ENCODE data around the gene BCAS3. TPM values are rescaled to one million over a fixed set of nuclear protein-coding genes. Genes with fewer than 3 reads are reported as not detected.

The BCAS3 gene
- total and polyA plus RNA-seq, 3 experiments from 2014 or later, result 10.7 to 35.3 (median 13.5) TPM

GRCh38 chr17:60832151-60832585, 154.5 kb downstream of the BCAS3 start:
- peaks cover 0 to 5% (median 3%) of the 10 kb centered on the region in 3 donors for H3K36me3 Mint-ChIP-seq
- H3K27ac Mint-ChIP-seq, result no peak overlapping the region
- peak in 1 of 5 donors; percentile 1 for DNase-seq
- no peaks in the 10 kb centered on the region for H3K27me3 Mint-ChIP-seq
- Histone ChIP-seq H3K4me1 (ENCODE audit: insufficient read depth, low read length) (no peaks in the 10 kb centered on the region), H3K36me3 (ENCODE audit: insufficient read depth, low read length) (no peaks in the 10 kb centered on the region), H3K9me3 (ENCODE audit: low read length) (no peaks in the 10 kb centered on the region), H3K27me3 (ENCODE audit: insufficient read depth, low read length, poor library complexity, severe bottlenecking) (no peaks in the 10 kb centered on the region), H3K27ac (ENCODE audit: low read depth, low read length) (no peak overlapping the region), H3K4me3 (ENCODE audit: low read length) (no peak overlapping the region)
- no peak overlapping the region for H3K4me3 Mint-ChIP-seq
- H3K9me3 Mint-ChIP-seq, result no peaks in the 10 kb centered on the region
- H3K4me1 Mint-ChIP-seq, result peaks cover 0 to 1% (median 0%) of the 10 kb centered on the region in 3 donors
- ChIA-PET POLR2A (no interaction called here), CTCF (no interaction called here)

DNA sequence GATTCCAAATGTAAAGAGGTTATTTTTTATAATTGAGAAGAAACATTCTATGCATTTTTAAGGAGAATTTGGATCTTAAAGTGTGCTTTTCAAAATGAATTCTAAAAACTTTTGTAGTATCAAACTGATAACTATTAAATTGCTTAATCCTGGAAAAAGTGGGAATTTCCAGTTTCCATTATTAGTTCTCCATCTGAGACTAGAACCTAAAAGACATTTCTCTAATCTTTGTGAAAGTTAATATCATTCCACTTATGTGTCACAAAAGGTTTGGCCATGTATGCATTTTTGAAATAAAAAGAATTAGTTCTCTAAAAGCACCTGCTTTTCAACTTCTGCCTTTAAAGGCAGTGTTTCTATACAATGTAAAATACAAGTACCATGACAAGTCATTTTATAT, 155.0 kb downstream of the BCAS3 start:
- ChIA-PET POLR2A (no interaction called here), CTCF (no interaction called here)
- no peaks in the 10 kb centered on the region for H3K36me3 ChIP-seq (ENCODE audit: insufficient read depth, low read length)
- H3K9me3 ChIP-seq (ENCODE audit: low read length), result no peaks in the 10 kb centered on the region
- H3K4me3 Mint-ChIP-seq, result no peak overlapping the region
- peaks cover 0 to 7% (median 3%) of the 10 kb centered on the region in 3 donors for H3K36me3 Mint-ChIP-seq
- no peaks in the 10 kb centered on the region for H3K9me3 Mint-ChIP-seq
- peaks cover 0 to 1% (median 0%) of the 10 kb centered on the region in 3 donors for H3K4me1 Mint-ChIP-seq
- H3K4me3 ChIP-seq (ENCODE audit: low read length), result no peak overlapping the region
- no peaks in the 10 kb centered on the region for H3K27me3 Mint-ChIP-seq
- no peaks in the 10 kb centered on the region for H3K4me1 ChIP-seq (ENCODE audit: insufficient read depth, low read length)
- no peak overlapping the region for H3K27ac Mint-ChIP-seq
- H3K27ac ChIP-seq (ENCODE audit: low read depth, low read length), result no peak overlapping the region
- H3K27me3 ChIP-seq (ENCODE audit: insufficient read depth, low read length, poor library complexity, severe bottlenecking), result no peaks in the 10 kb centered on the region
- DNase-seq, result no peak

GRCh38 chr17:60840456-60840855, 162.8 kb downstream of the BCAS3 start:
- no peaks in the 10 kb centered on the region for H3K9me3 ChIP-seq (ENCODE audit: low read length)
- no peaks in the 10 kb centered on the region for H3K4me1 ChIP-seq (ENCODE audit: insufficient read depth, low read length)
- H3K4me3 ChIP-seq (ENCODE audit: low read length), result no peak overlapping the region
- ChIA-PET CTCF (no interaction called here), POLR2A (no interaction called here)
- H3K36me3 ChIP-seq (ENCODE audit: insufficient read depth, low read length), result no peaks in the 10 kb centered on the region
- Mint-ChIP-seq H3K9me3 (no peaks in the 10 kb centered on the region), H3K36me3 (peaks cover 1 to 20% (median 10%) of the 10 kb centered on the region in 3 donors), H3K4me1 (no peaks in the 10 kb centered on the region), H3K27me3 (no peaks in the 10 kb centered on the region), H3K4me3 (no peak overlapping the region), H3K27ac (no peak overlapping the region)
- DNase-seq, result no peak
- no peaks in the 10 kb centered on the region for H3K27me3 ChIP-seq (ENCODE audit: insufficient read depth, low read length, poor library complexity, severe bottlenecking)
- H3K27ac ChIP-seq (ENCODE audit: low read depth, low read length), result no peak overlapping the region

- H3K4me3 ChIP-seq (ENCODE audit: low read length), result no peak overlapping the region
- H3K4me1 ChIP-seq (ENCODE audit: insufficient read depth, low read length), result no peaks in the 10 kb centered on the region
- H3K27me3 ChIP-seq (ENCODE audit: insufficient read depth, low read length, poor library complexity, severe bottlenecking), result no peaks in the 10 kb centered on the region
- H3K9me3 ChIP-seq (ENCODE audit: low read length), result no peaks in the 10 kb centered on the region
- no peaks in the 10 kb centered on the region for H3K36me3 ChIP-seq (ENCODE audit: insufficient read depth, low read length)
- Mint-ChIP-seq H3K4me3 (no peak overlapping the region), H3K27me3 (no peaks in the 10 kb centered on the region), H3K4me1 (peaks cover 0 to 4% (median 3%) of the 10 kb centered on the region in 3 donors), H3K9me3 (no peaks in the 10 kb centered on the region), H3K27ac (no peak overlapping the region), H3K36me3 (peaks cover 1 to 12% (median 12%) of the 10 kb centered on the region in 3 donors)
- ChIA-PET CTCF (no interaction called here), POLR2A (no interaction called here)
- DNase-seq, result no peak
- H3K27ac ChIP-seq (ENCODE audit: low read depth, low read length), result no peak overlapping the region
Measured at GRCh38 chr17:60845012-60845411, 167.4 kb downstream of the BCAS3 start.

- Histone ChIP-seq H3K27me3 (ENCODE audit: insufficient read depth, low read length, poor library complexity, severe bottlenecking) (no peaks in the 10 kb centered on the region), H3K9me3 (ENCODE audit: low read length) (no peaks in the 10 kb centered on the region), H3K4me1 (ENCODE audit: insufficient read depth, low read length) (no peaks in the 10 kb centered on the region), H3K4me3 (ENCODE audit: low read length) (no peak overlapping the region), H3K36me3 (ENCODE audit: insufficient read depth, low read length) (no peaks in the 10 kb centered on the region), H3K27ac (ENCODE audit: low read depth, low read length) (no peak overlapping the region)
- ChIA-PET POLR2A (no interaction called here), CTCF (no interaction called here)
- peaks cover 1 to 19% (median 12%) of the 10 kb centered on the region in 3 donors for H3K36me3 Mint-ChIP-seq
- no peak overlapping the region for H3K27ac Mint-ChIP-seq
- no peaks in the 10 kb centered on the region for H3K27me3 Mint-ChIP-seq
- H3K4me3 Mint-ChIP-seq, result no peak overlapping the region
- no peak for DNase-seq
- H3K4me1 Mint-ChIP-seq, result peaks cover 0 to 4% (median 3%) of the 10 kb centered on the region in 3 donors
- no peaks in the 10 kb centered on the region for H3K9me3 Mint-ChIP-seq
Measured at GRCh38 chr17:60846175-60846574, 168.5 kb downstream of the BCAS3 start.

DNA sequence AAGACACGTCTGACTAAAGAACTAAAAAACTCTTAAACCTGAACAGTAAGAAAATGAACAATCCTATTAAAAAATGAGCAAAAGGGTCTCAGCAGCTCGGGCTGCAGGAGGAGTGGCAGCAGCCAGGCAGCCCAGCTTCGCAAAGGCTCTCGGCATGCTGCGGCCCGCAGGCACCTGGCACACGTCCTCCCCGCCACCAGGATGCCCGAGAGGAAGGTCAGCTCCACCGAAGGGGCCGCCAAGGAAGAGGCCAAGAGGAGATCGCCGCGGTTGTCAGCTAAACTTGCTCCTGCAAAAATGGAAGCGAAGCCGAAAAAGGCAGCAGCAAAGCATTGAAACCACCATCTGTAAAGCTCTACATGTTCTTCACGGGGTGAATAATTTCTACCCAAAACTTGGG, 173.5 kb downstream of the BCAS3 start:
- H3K4me3 ChIP-seq (ENCODE audit: low read length), result no peak overlapping the region

DNA sequence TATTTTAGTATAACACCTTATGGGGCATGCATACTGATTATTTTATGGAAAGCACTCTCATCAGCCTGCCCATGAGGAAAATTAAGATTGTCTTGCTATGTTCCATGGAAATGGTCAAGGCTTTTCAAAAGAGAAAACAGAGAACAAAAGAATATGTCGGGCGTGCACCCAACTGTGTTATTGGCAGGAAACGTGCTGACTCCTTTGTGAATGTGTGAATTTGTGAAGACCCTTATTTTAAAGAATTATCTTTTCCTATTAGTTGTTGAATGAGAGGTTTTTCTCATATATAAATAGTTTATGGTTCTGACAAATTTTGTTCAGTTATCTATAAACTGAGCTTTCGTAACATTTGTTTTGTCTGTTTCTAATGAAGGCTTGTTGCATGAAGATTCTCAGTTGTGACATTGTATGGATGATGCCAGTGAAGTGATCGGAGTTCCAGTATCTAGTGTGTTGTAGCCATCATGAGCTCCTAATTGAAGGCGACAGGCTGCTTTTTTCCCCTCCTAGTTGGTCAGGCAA, 180.0 kb downstream of the BCAS3 start:
- Mint-ChIP-seq H3K4me1 (peaks cover 3 to 8% (median 3%) of the 10 kb centered on the region in 3 donors), H3K4me3 (no peak overlapping the region), H3K9me3 (peaks cover 0 to 8% (median 0%) of the 10 kb centered on the region in 5 donors), H3K27me3 (no peaks in the 10 kb centered on the region), H3K27ac (no peak overlapping the region), H3K36me3 (peaks cover 3 to 22% (median 6%) of the 10 kb centered on the region in 3 donors)
- ChIA-PET CTCF (no interaction called here), POLR2A (no interaction called here)
- Histone ChIP-seq H3K4me3 (ENCODE audit: low read length) (no peak overlapping the region), H3K36me3 (ENCODE audit: insufficient read depth, low read length) (no peaks in the 10 kb centered on the region), H3K9me3 (ENCODE audit: low read length) (no peaks in the 10 kb centered on the region), H3K27me3 (ENCODE audit: insufficient read depth, low read length, poor library complexity, severe bottlenecking) (no peaks in the 10 kb centered on the region), H3K4me1 (ENCODE audit: insufficient read depth, low read length) (no peaks in the 10 kb centered on the region), H3K27ac (ENCODE audit: low read depth, low read length) (no peak overlapping the region)
- no peak for DNase-seq

More for the DNA sequence above, 173.5 kb downstream of the BCAS3 start:
- H3K27me3 ChIP-seq (ENCODE audit: insufficient read depth, low read length, poor library complexity, severe bottlenecking), result no peaks in the 10 kb centered on the region
- no peak overlapping the region for H3K4me3 Mint-ChIP-seq
- no peak overlapping the region for H3K27ac Mint-ChIP-seq
- no peak overlapping the region for H3K27ac ChIP-seq (ENCODE audit: low read depth, low read length)
- ChIA-PET CTCF (interaction anchor here (1.0 kb wide), 1 partner anchor 40 kb away, joined by 3 read pairs; no protein-coding TSS in a partner anchor), POLR2A (no interaction called here)
- no peaks in the 10 kb centered on the region for H3K36me3 ChIP-seq (ENCODE audit: insufficient read depth, low read length)
- H3K9me3 ChIP-seq (ENCODE audit: low read length), result no peaks in the 10 kb centered on the region
- no peak for DNase-seq
- no peaks in the 10 kb centered on the region for H3K4me1 ChIP-seq (ENCODE audit: insufficient read depth, low read length)
- peaks cover 0 to 4% (median 2%) of the 10 kb centered on the region in 3 donors for H3K4me1 Mint-ChIP-seq
- peaks cover 0 to 8% (median 0%) of the 10 kb centered on the region in 5 donors for H3K9me3 Mint-ChIP-seq
- H3K27me3 Mint-ChIP-seq, result no peaks in the 10 kb centered on the region
- peaks cover 3 to 22% (median 3%) of the 10 kb centered on the region in 3 donors for H3K36me3 Mint-ChIP-seq

DNA sequence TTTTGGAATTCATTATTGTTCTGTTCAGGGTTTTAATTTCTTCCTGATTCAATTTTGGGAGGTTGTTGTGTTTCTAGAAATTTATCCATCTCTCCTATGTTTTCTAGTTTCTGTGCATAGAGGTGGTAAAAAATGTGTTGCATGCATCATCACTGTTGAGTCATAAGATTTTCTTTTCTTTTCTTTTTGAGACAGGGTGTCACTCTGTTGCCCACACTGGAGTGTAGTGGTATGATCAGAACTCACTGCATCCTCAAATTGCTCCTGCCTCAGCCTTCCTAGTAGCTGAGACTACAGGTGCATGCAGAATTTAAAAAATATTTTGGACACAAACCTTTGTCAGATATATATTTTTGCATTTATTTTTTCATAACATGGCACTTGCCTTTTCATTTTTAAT, 184.8 kb downstream of the BCAS3 start:
- H3K9me3 Mint-ChIP-seq, result no peaks in the 10 kb centered on the region
- H3K36me3 Mint-ChIP-seq, result peaks cover 0 to 9% (median 6%) of the 10 kb centered on the region in 3 donors
- POLR2A ChIA-PET, result no interaction called here
- H3K27ac Mint-ChIP-seq, result no peak overlapping the region
- no peak for DNase-seq
- Histone ChIP-seq H3K27ac (ENCODE audit: low read depth, low read length) (no peak overlapping the region), H3K27me3 (ENCODE audit: insufficient read depth, low read length, poor library complexity, severe bottlenecking) (no peaks in the 10 kb centered on the region), H3K4me3 (ENCODE audit: low read length) (no peak overlapping the region), H3K4me1 (ENCODE audit: insufficient read depth, low read length) (peaks cover 8% of the 10 kb centered on the region), H3K36me3 (ENCODE audit: insufficient read depth, low read length) (no peaks in the 10 kb centered on the region), H3K9me3 (ENCODE audit: low read length) (no peaks in the 10 kb centered on the region)
- H3K27me3 Mint-ChIP-seq, result no peaks in the 10 kb centered on the region
- CTCF ChIA-PET, result no interaction called here
- H3K4me3 Mint-ChIP-seq, result no peak overlapping the region
- H3K4me1 Mint-ChIP-seq, result peaks cover 27 to 38% (median 36%) of the 10 kb centered on the region in 3 donors
